ENCODE results near the gene FCGBP.

FCGBP gene

GRCh38 chr19:39937094-39937720 is 2.8 kb upstream of the FCGBP start:
- H3K4me3 ChIP-seq (ENCODE audit: low read depth, low read length): no peak overlapping the region
- no peak for TF ChIP-seq MYC (IDR thresholded peaks at IDR 0.05; ENCODE audit: low read depth, low read length)
- TF ChIP-seq POLR2A (IDR thresholded peaks at IDR 0.05; ENCODE audit: extremely low read depth, insufficient read length): no peak
- peak; percentile 37 for DNase-seq (ENCODE audit: low read depth)

DNA sequence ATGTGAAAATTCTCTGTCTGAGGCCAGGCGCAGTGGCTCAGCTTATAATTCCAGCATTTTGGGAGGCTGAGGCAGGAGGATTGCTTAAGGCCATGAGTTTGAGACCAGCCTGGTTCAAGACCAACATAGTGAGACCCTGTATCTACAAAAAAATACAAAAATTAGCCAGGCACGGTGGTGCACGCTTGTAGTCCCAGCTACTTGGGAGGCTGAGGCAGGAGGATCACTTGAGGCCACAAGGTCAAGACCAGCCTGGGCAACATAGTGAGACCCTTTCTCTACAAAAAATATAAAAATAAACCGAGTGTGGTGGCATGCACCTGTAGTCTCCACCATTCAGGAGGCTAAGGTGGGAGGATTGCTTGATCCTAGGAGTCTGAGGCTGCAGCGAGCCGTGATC is 2.2 kb upstream of the FCGBP start:
- TF ChIP-seq CTCF (IDR thresholded peaks at IDR 0.05; ENCODE audit: low read depth, low read length) (no peak), MYC (IDR thresholded peaks at IDR 0.05; ENCODE audit: low read depth, low read length) (no peak), POLR2A (IDR thresholded peaks at IDR 0.05; ENCODE audit: extremely low read depth, insufficient read length) (no peak)
- TF ChIP-seq, protein P1, sequence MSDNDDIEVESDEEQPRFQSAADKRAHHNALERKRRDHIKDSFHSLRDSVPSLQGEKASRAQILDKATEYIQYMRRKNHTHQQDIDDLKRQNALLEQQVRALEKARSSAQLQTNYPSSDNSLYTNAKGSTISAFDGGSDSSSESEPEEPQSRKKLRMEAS (IDR thresholded peaks at IDR 0.05; ENCODE audit: low read depth, low read length): no peak
- no peak for DNase-seq (ENCODE audit: low read depth)
- H3K4me3 ChIP-seq (ENCODE audit: low read depth, low read length): no peak overlapping the region

DNA sequence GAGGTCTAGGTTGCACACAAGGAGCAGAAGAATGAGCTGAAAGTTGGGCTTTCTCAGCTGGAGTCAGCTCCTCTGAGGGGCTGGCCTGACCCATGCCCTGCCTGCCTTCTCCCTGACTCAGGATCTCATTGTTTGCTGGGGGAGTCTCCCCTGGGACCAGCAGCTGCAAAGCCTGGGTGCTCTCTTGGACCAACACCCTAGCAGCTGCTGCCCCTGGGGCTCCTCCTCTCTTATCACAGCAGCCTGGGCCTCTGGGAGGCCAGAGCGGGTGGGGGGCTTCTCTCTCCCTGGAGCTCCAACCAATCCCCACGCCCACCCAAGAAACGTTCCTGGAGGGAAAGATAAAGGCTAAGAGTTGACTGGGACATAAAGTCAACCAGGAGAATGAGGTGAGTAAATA is 1.6 kb upstream of the FCGBP start:
- no peak overlapping the region for H3K4me3 ChIP-seq (ENCODE audit: low read depth, low read length)
- DNase-seq (ENCODE audit: low read depth): peak; percentile 42
- TF ChIP-seq POLR2A (IDR thresholded peaks at IDR 0.05; ENCODE audit: extremely low read depth, insufficient read length): no peak
- no peak for TF ChIP-seq CTCF (IDR thresholded peaks at IDR 0.05; ENCODE audit: low read depth, low read length)
- TF ChIP-seq, protein P1 (IDR thresholded peaks at IDR 0.05; ENCODE audit: low read depth, low read length): no peak
- TF ChIP-seq MYC (IDR thresholded peaks at IDR 0.05; ENCODE audit: low read depth, low read length): no peak

DNA sequence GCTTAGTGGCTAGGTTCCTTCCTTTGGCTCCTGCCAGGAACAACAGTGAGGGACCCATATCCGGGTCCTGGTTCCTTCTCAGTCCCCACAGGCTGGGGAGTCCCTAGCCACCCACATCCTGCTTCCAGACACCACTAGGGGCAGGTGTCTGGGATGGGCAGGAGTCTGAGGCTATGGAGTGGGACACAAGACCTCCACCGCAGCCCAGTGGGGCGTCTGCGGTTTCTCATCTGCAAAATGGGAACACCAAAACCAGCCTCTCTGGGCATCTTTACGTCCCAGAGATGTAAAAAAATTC is 879 bp upstream of the FCGBP start:
- H3K4me3 ChIP-seq (ENCODE audit: low read depth, low read length): no peak overlapping the region
- TF ChIP-seq POLR2A (IDR thresholded peaks at IDR 0.05; ENCODE audit: extremely low read depth, insufficient read length): no peak
- no peak for TF ChIP-seq MYC (IDR thresholded peaks at IDR 0.05; ENCODE audit: low read depth, low read length)
- TF ChIP-seq, protein P1 (IDR thresholded peaks at IDR 0.05; ENCODE audit: low read depth, low read length): no peak
- no peak for TF ChIP-seq CTCF (IDR thresholded peaks at IDR 0.05; ENCODE audit: low read depth, low read length)
- no peak for DNase-seq (ENCODE audit: low read depth)

DNA sequence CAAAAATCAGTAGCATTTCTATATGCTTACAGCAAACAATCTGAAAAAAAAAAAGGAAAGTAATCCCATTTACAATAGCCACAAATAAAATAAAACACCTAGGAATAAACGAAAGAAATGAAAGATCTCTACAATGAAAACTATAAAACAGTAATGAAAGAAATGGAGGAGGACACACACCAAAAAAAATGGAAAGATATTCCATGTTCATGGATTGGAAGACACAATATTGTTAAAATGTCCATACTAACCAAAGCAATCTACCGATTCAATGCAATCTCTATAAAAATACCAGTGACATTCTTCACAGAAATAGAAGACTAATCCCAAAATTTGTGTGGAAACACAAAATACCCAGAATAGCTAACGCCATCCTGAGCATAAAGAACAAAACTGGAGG is 4.7 kb downstream of the FCGBP start:
- H3K4me3 ChIP-seq (ENCODE audit: low read depth, low read length): no peak overlapping the region

GRCh38 chr19:39928357-39928725 is 6.1 kb downstream of the FCGBP start:
- H3K4me3 ChIP-seq (ENCODE audit: low read depth, low read length): no peak overlapping the region
- TF ChIP-seq, protein P1 (IDR thresholded peaks at IDR 0.05; ENCODE audit: low read depth, low read length): no peak
- TF ChIP-seq CTCF (IDR thresholded peaks at IDR 0.05; ENCODE audit: low read depth, low read length): no peak
- no peak for TF ChIP-seq POLR2A (IDR thresholded peaks at IDR 0.05; ENCODE audit: extremely low read depth, insufficient read length)
- TF ChIP-seq MYC (IDR thresholded peaks at IDR 0.05; ENCODE audit: low read depth, low read length): no peak
- DNase-seq (ENCODE audit: low read depth): no peak

More for the DNA sequence above, 4.7 kb downstream of the FCGBP start:
- no peak for TF ChIP-seq POLR2A (IDR thresholded peaks at IDR 0.05; ENCODE audit: extremely low read depth, insufficient read length)
- no peak for DNase-seq (ENCODE audit: low read depth)
